Lower lobe of right lung (tissue), 2 donors: ENCODE data around the gene ZCCHC14. TPM values are rescaled to one million over a fixed set of nuclear protein-coding genes. Genes with fewer than 3 reads are reported as not detected.

Experiments
- ATAC-seq, 2 donors: fragments of 200-7000 bp; cut with Tn5 transposase; one replicate each; pipeline ENCODE4 v1.9.1; 2020 to 2022; ENCODE audit warnings: mild to moderate bottlenecking in 2 of 2, moderate library complexity in 2 of 2
- DNase-seq: peaks from one replicate; pipeline ENCODE4 v3.0.0-alpha.2; 2020
- H3K27ac ChIP-seq: fragments of 200-600 bp; one replicate; pipeline ENCODE4 v1.8.0; 2022
- H3K27me3 ChIP-seq: fragments of 200-600 bp; one replicate; pipeline ENCODE4 v1.8.0; 2022; ENCODE audit warnings: low read depth
- H3K36me3 ChIP-seq: fragments of 200-600 bp; one replicate; pipeline ENCODE4 v1.8.0; 2022; ENCODE audit warnings: mild to moderate bottlenecking
- H3K4me1 ChIP-seq: fragments of 200-600 bp; one replicate; pipeline ENCODE4 v1.8.0; 2022
- H3K4me3 ChIP-seq: fragments of 200-600 bp; one replicate; pipeline ENCODE4 v1.8.0; 2022; ENCODE audit warnings: mild to moderate bottlenecking
- H3K9me3 ChIP-seq: fragments of 200-600 bp; one replicate; pipeline ENCODE4 v1.8.0; 2022
- CTCF ChIP-seq: fragments of 200-600 bp; IDR thresholded peaks from one replicate; pipeline ENCODE4 v1.8.0; 2022; ENCODE audit warnings: antibody characterized with exemption, mild to moderate bottlenecking
- intact Hi-C: fragments of 100-400 bp; cut with DNase I; formaldehyde crosslinking; loops from one replicate; pipeline ENCODE4 v1.11.0; 2022
- total RNA-seq: library from RNA; stranded (reverse); fragmentation: NEBNext Ultra II Directional; extraction: Animal tissue kit (Norgen Biotek cat#: 25700); gene quantifications from one replicate; pipeline ENCODE4 v1.2.1, GENCODE V29; 2021
- donor health status: DM: no; HTN: yes; CAD: no; lungs with severe emphysema.

The ZCCHC14 gene
- total RNA-seq, 1 donor from 2014 or later: 23.9 TPM

GRCh38 chr16:87410968-87411367 lies 81.9 kb downstream of the ZCCHC14 start:
- ATAC-seq (no peak), DNase-seq (no peak)
- intact Hi-C loops: no loop called here
- Histone ChIP-seq H3K9me3 (no peaks in the 10 kb centered on the region), H3K27me3 (no peaks in the 10 kb centered on the region), H3K4me3 (no peak overlapping the region), H3K4me1 (peaks cover 7% of the 10 kb centered on the region), H3K27ac (no peak overlapping the region), H3K36me3 (peaks cover 91% of the 10 kb centered on the region)
- no peak for TF ChIP-seq CTCF

GRCh38 chr16:87410530-87410929 lies 82.3 kb downstream of the ZCCHC14 start:
- DNase-seq (peak; percentile 35), ATAC-seq (no peak)
- Histone ChIP-seq H3K36me3 (peaks cover 91% of the 10 kb centered on the region), H3K9me3 (no peaks in the 10 kb centered on the region), H3K4me1 (peaks cover 7% of the 10 kb centered on the region), H3K27me3 (no peaks in the 10 kb centered on the region), H3K4me3 (no peak overlapping the region), H3K27ac (no peak overlapping the region)
- intact Hi-C loops: no loop called here
- no peak for TF ChIP-seq CTCF

- TF ChIP-seq CTCF: no peak
- Histone ChIP-seq H3K27ac (no peak overlapping the region), H3K27me3 (no peaks in the 10 kb centered on the region), H3K9me3 (no peaks in the 10 kb centered on the region), H3K4me3 (no peak overlapping the region), H3K4me1 (peaks cover 7% of the 10 kb centered on the region), H3K36me3 (peaks cover 91% of the 10 kb centered on the region)
- DNase-seq (peak; percentile 30), ATAC-seq (no peak)
- intact Hi-C loops: no loop called here
Measured at GRCh38 chr16:87409781-87410180, 83.0 kb downstream of the ZCCHC14 start.

- Histone ChIP-seq H3K27me3 (no peaks in the 10 kb centered on the region), H3K27ac (no peak overlapping the region), H3K9me3 (no peaks in the 10 kb centered on the region), H3K4me3 (no peak overlapping the region), H3K4me1 (peaks cover 7% of the 10 kb centered on the region), H3K36me3 (peaks cover 91% of the 10 kb centered on the region)
- TF ChIP-seq CTCF: no peak
- intact Hi-C loops: no loop called here
- DNase-seq (peak; percentile 30), ATAC-seq (no peak)
Measured at GRCh38 chr16:87409153-87409552, 83.7 kb downstream of the ZCCHC14 start.

GRCh38 chr16:87407511-87408112 lies 85.2 kb downstream of the ZCCHC14 start:
- Histone ChIP-seq H3K27me3 (no peaks in the 10 kb centered on the region), H3K36me3 (peaks cover 92% of the 10 kb centered on the region), H3K4me3 (no peak overlapping the region), H3K27ac (peak overlapping the region; percentile 52), H3K4me1 (peaks cover 7% of the 10 kb centered on the region), H3K9me3 (no peaks in the 10 kb centered on the region)
- TF ChIP-seq CTCF: no peak
- peak; percentile 77 to 88 for ATAC-seq
- DNase-seq: peak; percentile 80
- intact Hi-C loops: no loop called here
